ENCODE measurements around the gene CCDC87. TPM values are rescaled to one million over a fixed set of nuclear protein-coding genes. Genes with fewer than 3 reads are reported as not detected.
A peak's percentile ranks its signal among the peaks of the same experiment; 100 is the strongest.

The CCDC87 gene
- total and polyA plus RNA-seq, 2 of the 8 experiments (the other 6 are each of a cell fraction or from before 2014, with no cell fraction given): 0.32 to 0.99 TPM

DNA sequence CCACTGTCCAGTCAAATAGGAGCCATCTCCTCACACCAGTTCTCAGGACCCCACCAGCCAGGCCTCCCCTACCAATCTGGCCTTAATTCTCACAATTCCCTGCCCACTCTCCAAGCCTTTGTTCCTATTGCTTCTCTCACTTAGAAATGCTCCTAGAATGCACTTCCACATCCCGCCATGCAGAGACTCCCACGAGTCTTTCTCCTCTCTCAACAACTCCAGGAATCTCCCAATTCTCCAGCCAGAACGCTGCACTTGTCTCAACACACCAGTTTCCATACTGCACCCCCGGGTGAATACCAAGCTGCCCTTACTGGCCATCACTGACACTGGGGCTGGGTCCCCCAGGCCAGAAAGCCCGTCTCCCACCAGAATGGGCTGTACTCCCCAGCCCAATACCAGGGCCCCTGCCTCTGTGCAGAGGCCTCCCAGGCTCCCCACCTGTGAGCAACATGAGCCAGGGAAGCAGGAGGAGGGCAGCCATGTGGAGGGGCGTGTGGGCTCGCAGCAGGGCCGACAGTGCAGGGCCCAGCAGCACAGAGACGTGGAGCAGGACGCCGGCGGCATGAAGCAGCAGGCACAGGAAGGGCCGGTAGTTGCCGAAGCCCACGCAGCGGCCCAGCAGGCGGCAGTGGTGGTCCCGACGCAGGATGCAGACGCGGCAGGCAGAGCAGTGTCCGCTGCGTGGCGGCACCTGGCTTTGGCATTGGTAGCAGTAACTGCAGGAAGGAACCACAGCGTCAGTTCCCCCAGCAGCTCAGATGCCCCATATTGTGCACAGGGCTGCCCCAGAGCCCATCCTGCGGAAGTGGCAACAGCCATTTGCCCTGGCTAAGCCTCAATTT lies 49.4 kb downstream of the CCDC87 start:
- no peaks in the 10 kb centered on the region; a peak in 1 of 4 replicates for H3K79me2 ChIP-seq (ENCODE audit: control insufficient read depth in 1 of 2, insufficient read depth in 2 of 2, low read length in 2 of 2)

More for the DNA sequence above, 49.4 kb downstream of the CCDC87 start:
- no peak overlapping the region for H4K5ac ChIP-seq (ENCODE audit: insufficient read length, low read depth, low read length)
- peak overlapping the region; percentile 41 for H4K91ac ChIP-seq (replicated peaks; ENCODE audit: insufficient read length, low read length)
- H2AFZ ChIP-seq (ENCODE audit: low read length): no peak overlapping the region
- no peak overlapping the region for H3K4ac ChIP-seq (replicated peaks; ENCODE audit: insufficient read length, low read depth, low read length)
- H2BK20ac ChIP-seq (ENCODE audit: low read length): no peak overlapping the region
- no peak overlapping the region for H2BK12ac ChIP-seq (ENCODE audit: low read depth, low read length)
- H3K27ac ChIP-seq (ENCODE audit: low read depth, low read length): no peak overlapping the region
- H3K27me3 ChIP-seq (replicated peaks in 1 of 4; ENCODE audit: control insufficient read depth in 3 of 4, extremely low read depth in 1 of 4, insufficient read depth in 3 of 4, low read length in 3 of 4): no peaks in the 10 kb centered on the region
- DNase-seq (ENCODE audit: low read depth in 1 of 2, low spot score in 2 of 2) (no peak), FAIRE-seq (no peak)
- no peak overlapping the region for H2BK120ac ChIP-seq (replicated peaks; ENCODE audit: low read depth, low read length)
- H3K4me2 ChIP-seq (ENCODE audit: insufficient read depth in 1 of 2, low read depth in 2 of 2, low read length in 2 of 2): peak overlapping the region; percentile 4 to 29; a peak in 2 of 4 replicates
- POLR2A ChIA-PET (ENCODE audit: partially characterized antibody): interaction anchor here (1.0 to 2.4 kb wide), 8 partner anchors 9 to 134 kb away, joined by 3 to 7 read pairs (median 4); partner anchors contain the start of genes RBM14 and RBM4B
- no peak overlapping the region for H3K23ac ChIP-seq (ENCODE audit: insufficient read length)
- no peaks in the 10 kb centered on the region for H3K36me3 ChIP-seq (ENCODE audit: control insufficient read depth in 2 of 4, insufficient read depth in 4 of 4, low read length in 3 of 4)
- no peaks in the 10 kb centered on the region; the same call in 1 of the 2 replicates for H3K79me1 ChIP-seq (ENCODE audit: low read depth, low read length)
- peak overlapping the region; percentile 61; the same call in 1 of the 2 replicates for H2BK15ac ChIP-seq (ENCODE audit: low read length)
- CTCF ChIA-PET (ENCODE audit: partially characterized antibody): interaction anchor here (0.8 to 1.6 kb wide), 7 partner anchors 9 to 134 kb away, joined by 3 to 4 read pairs (median 3); partner anchors contain the start of gene RBM4B
- TF ChIP-seq RAD21 (IDR thresholded peaks at IDR 0.05 in 1 of 2, conservative IDR thresholded peaks at IDR 0.05 in 1 of 2; ENCODE audit: low read depth in 2 of 2, low read length in 2 of 2) (peak in 1 of 2 experiments; percentile 52; a peak in 2 of 4 replicates), BACH1 (IDR thresholded peaks at IDR 0.05; ENCODE audit: low read length) (0 out of 2 replicates have a peak, but pooled peaks have one; percentile 28)
- TF ChIP-seq, protein P1, sequence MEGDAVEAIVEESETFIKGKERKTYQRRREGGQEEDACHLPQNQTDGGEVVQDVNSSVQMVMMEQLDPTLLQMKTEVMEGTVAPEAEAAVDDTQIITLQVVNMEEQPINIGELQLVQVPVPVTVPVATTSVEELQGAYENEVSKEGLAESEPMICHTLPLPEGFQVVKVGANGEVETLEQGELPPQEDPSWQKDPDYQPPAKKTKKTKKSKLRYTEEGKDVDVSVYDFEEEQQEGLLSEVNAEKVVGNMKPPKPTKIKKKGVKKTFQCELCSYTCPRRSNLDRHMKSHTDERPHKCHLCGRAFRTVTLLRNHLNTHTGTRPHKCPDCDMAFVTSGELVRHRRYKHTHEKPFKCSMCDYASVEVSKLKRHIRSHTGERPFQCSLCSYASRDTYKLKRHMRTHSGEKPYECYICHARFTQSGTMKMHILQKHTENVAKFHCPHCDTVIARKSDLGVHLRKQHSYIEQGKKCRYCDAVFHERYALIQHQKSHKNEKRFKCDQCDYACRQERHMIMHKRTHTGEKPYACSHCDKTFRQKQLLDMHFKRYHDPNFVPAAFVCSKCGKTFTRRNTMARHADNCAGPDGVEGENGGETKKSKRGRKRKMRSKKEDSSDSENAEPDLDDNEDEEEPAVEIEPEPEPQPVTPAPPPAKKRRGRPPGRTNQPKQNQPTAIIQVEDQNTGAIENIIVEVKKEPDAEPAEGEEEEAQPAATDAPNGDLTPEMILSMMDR (IDR thresholded peaks at IDR 0.05; ENCODE audit: control extremely low read depth in 1 of 3, insufficient read depth in 1 of 3, low read depth in 1 of 3, low read length in 3 of 3): peak; percentile 43 to 61 (median 46)
- TF ChIP-seq, protein P2, sequence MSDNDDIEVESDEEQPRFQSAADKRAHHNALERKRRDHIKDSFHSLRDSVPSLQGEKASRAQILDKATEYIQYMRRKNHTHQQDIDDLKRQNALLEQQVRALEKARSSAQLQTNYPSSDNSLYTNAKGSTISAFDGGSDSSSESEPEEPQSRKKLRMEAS (IDR thresholded peaks at IDR 0.05): peak; percentile 50; the same call in 1 of the 2 replicates
- TF ChIP-seq, protein P3, sequence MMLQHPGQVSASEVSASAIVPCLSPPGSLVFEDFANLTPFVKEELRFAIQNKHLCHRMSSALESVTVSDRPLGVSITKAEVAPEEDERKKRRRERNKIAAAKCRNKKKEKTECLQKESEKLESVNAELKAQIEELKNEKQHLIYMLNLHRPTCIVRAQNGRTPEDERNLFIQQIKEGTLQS (IDR thresholded peaks at IDR 0.05; ENCODE audit: insufficient read depth, low read depth, low read length): no peak
- H3K9me3 ChIP-seq (ENCODE audit: insufficient read depth in 2 of 2, low read depth in 1 of 2, low read length in 1 of 2): no peaks in the 10 kb centered on the region
- no peak overlapping the region for H3K56ac ChIP-seq (replicated peaks; ENCODE audit: insufficient read length, low read depth, low read length)
- WGBS, 2 experiments (ENCODE audit: extremely low coverage in 1 of 2, insufficient coverage in 1 of 2, insufficient read length in 1 of 2, insufficient replicate concordance in 2 of 2, low coverage in 1 of 2, low lambda C conversion rate in 2 of 2, missing lambda C conversion rate in 1 of 2): 81% methylated on average over 26 of the region's 26 CpGs; no CpG with 5 or more reads in 1 of the 2 experiments
- peaks cover 0 to 23% (median 11%) of the 10 kb centered on the region in 4 experiments; a peak in 6 of 7 replicates for H3K4me1 ChIP-seq (replicated peaks in 1 of 4; ENCODE audit: control insufficient read depth in 3 of 4, insufficient read depth in 4 of 4, low read length in 3 of 4)
- 0 out of 2 replicates have a peak overlapping the region, but pooled peaks have one; percentile 48 for H2BK5ac ChIP-seq (ENCODE audit: low read depth, low read length)
- no peak overlapping the region for H3K14ac ChIP-seq (ENCODE audit: insufficient read length)
- no peak overlapping the region for H2AK5ac ChIP-seq (ENCODE audit: low read depth, low read length)
- peaks cover 3% of the 10 kb centered on the region; the same call in 1 of the 2 replicates for H3K23me2 ChIP-seq (ENCODE audit: low read depth, low read length)
- peak overlapping the region; percentile 41; the same call in 1 of the 2 replicates for H4K8ac ChIP-seq (ENCODE audit: extremely low read depth, insufficient read depth, low read length)
- H4K20me1 ChIP-seq (replicated peaks in 1 of 2; ENCODE audit: control insufficient read depth in 1 of 2, insufficient read depth in 2 of 2, low read length in 2 of 2): no peaks in the 10 kb centered on the region
- H3K4me3 ChIP-seq (ENCODE audit: extremely low read depth in 1 of 4, insufficient read depth in 2 of 4, low read depth in 3 of 4, low read length in 4 of 4): no peak overlapping the region
- H3K9ac ChIP-seq (replicated peaks in 1 of 4; ENCODE audit: extremely low read depth in 1 of 4, low read depth in 3 of 4, low read length in 3 of 4): peak overlapping the region in 2 of 4 experiments; percentile 13 to 47; a peak in 1 of 7 replicates
- H3K18ac ChIP-seq (ENCODE audit: extremely low read depth, low read length): no peak overlapping the region; the same call in 1 of the 2 replicates
